ENCODE data around the gene MOB3A. TPM values are rescaled to one million over a fixed set of nuclear protein-coding genes. Genes with fewer than 3 reads are reported as not detected.

Gene MOB3A
- total RNA-seq, 1 donor: 36.7 TPM

DNA sequence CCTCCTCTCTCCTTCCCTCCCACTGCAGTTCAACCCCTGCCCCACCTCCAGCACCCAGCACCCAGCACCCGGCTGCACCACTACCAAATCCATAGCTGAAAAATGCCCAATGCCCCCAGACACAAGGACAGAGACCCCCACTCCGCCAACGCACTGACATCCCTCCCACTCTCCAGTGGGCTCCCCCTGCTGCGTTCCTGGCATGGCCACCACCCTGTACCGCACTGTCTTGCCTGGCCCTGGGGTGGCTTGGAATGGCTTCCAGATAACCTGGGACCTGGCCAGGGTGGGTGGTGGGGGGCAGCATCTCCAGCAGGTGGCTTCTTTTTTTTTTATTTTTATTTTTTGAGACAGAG lies 39.3 kb downstream of the MOB3A start:
- TF ChIP-seq, protein P1, sequence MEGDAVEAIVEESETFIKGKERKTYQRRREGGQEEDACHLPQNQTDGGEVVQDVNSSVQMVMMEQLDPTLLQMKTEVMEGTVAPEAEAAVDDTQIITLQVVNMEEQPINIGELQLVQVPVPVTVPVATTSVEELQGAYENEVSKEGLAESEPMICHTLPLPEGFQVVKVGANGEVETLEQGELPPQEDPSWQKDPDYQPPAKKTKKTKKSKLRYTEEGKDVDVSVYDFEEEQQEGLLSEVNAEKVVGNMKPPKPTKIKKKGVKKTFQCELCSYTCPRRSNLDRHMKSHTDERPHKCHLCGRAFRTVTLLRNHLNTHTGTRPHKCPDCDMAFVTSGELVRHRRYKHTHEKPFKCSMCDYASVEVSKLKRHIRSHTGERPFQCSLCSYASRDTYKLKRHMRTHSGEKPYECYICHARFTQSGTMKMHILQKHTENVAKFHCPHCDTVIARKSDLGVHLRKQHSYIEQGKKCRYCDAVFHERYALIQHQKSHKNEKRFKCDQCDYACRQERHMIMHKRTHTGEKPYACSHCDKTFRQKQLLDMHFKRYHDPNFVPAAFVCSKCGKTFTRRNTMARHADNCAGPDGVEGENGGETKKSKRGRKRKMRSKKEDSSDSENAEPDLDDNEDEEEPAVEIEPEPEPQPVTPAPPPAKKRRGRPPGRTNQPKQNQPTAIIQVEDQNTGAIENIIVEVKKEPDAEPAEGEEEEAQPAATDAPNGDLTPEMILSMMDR (IDR thresholded peaks at IDR 0.05; ENCODE audit: insufficient read depth, low read depth, low read length): no peak
- no peak for DNase-seq (ENCODE audit: low read depth)

DNA sequence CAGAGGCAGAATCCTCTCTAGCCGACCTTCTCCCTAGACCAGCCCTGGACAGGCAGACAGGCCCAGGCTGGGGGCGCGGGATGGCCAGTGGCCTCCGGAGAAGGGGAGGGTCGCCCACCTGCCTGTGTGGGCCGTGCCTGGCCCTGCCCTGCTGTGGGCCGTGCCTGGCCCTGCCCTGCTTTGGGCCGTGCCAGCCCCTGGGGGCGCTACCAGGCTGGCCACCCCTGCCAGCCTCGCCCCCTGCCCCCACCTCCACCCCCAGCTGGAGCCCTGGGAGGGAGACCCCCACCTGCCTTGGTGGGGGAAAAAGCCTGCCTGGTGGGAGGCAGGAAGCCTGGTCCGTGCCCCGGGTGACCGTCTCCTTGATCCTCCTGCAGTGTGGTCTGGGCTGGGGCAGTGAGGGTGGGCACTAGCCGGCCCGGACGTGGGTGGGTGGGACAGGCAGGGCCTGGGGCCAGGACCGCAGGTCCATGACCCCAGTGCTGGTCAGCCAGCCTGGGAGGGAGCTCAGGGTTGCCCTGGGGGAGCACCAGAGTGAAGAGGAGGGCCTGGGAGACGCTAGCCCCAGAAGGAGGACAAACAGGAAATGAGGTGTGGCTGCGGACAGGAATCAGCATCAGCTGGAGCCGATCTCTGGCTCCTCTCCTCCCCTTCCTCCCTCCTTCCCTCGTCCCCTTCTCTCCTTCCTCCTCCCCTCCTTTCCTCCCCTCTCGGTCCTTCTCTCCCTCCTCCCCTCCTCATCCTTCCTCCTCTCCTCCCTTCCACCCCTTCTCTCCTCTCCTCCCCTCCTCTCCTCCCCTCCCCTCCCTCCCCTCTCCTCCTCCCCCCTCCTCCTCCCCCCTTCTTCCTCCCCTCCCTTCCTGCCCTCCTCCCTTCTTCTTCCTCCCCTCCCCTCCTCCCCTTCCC lies 39.9 kb downstream of the MOB3A start:
- peak overlapping the region; percentile 29 for H3K4me3 ChIP-seq (ENCODE audit: low read depth, low read length)
- TF ChIP-seq, protein P1 (IDR thresholded peaks at IDR 0.05; ENCODE audit: insufficient read depth, low read depth, low read length): no peak
- peak; percentile 83 for DNase-seq (ENCODE audit: low read depth)

More for the DNA sequence above, 39.3 kb downstream of the MOB3A start:
- H3K4me3 ChIP-seq (ENCODE audit: low read depth, low read length): no peak overlapping the region

- no peak overlapping the region for H3K4me3 ChIP-seq (ENCODE audit: low read depth, low read length)
- DNase-seq (ENCODE audit: low read depth): no peak
- TF ChIP-seq, protein P1 (IDR thresholded peaks at IDR 0.05; ENCODE audit: insufficient read depth, low read depth, low read length): no peak
Observed at GRCh38 chr19:2054763-2055162, 41.4 kb downstream of the MOB3A start.

DNA sequence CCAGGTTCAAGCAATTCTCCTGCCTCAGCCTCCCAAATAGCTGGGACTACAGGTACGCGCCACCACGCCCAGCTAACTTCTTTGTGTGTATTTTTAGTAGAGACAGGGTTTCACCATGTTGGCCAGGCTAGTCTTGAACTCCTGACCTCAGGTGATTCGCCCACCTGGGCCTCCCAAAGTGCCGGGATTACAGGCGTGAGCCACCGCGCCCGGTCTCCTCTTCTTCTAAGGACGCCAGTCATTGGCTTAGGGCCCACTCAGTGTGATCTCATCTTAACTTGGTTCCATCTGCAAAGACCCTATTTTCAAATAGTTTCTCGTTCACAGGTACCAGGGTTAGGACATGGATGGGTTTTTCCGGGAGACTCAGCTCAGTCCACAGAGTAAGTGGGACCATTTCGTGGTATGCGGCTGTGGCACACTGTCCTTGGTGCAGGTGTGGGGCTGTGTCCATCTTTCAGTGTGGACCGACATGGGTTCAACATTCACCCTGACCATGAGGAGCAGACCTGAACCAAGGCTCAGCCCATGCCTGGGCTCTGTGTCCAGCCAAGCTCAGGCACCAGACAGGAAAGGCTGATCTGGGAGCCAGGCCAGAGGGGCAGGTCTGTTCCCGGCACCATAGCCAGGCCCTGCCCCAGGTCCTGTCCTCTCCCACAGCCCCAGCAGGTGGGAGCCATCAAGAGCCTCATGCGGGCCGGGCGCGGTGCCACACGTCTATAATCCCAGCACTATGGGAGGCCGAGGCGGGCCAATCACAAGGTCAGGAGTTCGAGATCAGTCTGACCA lies 42.3 kb downstream of the MOB3A start:
- H3K4me3 ChIP-seq (ENCODE audit: low read depth, low read length): no peak overlapping the region
- DNase-seq (ENCODE audit: low read depth): peak; percentile 92
- TF ChIP-seq, protein P1 (IDR thresholded peaks at IDR 0.05; ENCODE audit: insufficient read depth, low read depth, low read length): no peak

DNA sequence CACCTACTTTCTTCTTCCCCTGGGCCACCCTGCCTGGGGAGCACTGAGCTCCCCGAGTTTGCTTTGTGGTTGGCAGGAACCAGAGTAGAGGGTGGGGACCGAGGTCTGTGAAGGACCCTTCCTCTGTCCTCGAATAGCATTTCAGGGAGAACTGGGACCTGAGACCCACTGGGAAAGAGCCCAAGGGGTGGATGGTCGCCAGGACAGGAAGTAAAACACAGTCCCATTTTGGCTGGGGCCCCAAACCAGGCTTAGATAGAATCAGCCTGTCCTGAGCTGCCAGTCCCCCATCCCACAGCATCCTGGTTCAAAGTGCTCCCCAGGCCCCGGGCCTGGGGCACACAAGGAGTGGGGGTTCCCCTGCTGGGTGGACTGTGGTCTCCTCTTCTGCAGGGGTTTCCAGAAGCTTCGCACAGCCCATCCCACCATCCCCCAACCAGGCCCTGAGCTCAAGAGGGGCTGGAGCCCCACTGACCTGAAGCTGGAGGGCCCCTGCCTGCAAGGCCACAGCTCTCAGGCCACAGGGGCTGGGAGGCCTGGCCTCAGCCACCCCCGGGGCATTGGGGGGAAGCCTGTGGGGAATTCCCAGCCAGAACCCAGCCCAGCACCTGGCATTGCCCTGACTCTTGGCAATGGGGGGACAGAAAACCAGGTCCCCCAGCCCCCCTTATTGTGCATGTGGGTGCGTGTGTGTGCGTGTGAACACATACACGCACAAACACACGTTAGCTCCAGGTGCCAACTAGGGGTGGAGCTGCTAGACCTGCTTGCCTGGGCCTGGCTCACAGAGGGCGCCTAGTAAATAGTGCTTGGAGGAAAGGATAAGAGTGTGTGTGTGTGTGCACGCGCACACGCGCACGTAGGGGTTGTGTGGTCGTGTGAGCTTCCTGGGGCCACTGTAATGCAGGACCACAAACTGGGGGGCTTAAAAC lies 44.1 kb downstream of the MOB3A start:
- no peak for DNase-seq (ENCODE audit: low read depth)
- H3K4me3 ChIP-seq (ENCODE audit: low read depth, low read length): no peak overlapping the region

More for the DNA sequence above, 44.1 kb downstream of the MOB3A start:
- TF ChIP-seq, protein P1 (IDR thresholded peaks at IDR 0.05; ENCODE audit: insufficient read depth, low read depth, low read length): no peak

Measured in fibroblast of villous mesenchyme (primary cell).